SK-N-SH (cell line): ENCODE data around the gene CLK4. TPM values are rescaled to one million over a fixed set of nuclear protein-coding genes. Genes with fewer than 3 reads are reported as not detected.

Experiments
- CTCF ChIA-PET: fragments of 300-600, 350-600 bp; formaldehyde crosslinking; extraction: SDS; loops from one replicate; lab custom pipeline; 2021; lab: Yijun Ruan, JAX
- POLR2A ChIA-PET: fragments of 350-600 bp; sonication (Branson Sonifier 250); formaldehyde crosslinking; extraction: SDS; loops from one replicate; lab custom pipeline; 2020; ENCODE audit warnings: antibody characterized with exemption, inconsistent platforms; lab: Yijun Ruan, JAX
- DNase-seq: peaks from one replicate; pipeline ENCODE4 v3.0.0; 2012
- H2AFZ ChIP-seq: fragments of 200-600 bp; sonication (generic); 2 replicates; pipeline ENCODE4 v1.8.1; 2016; ENCODE audit warnings: antibody characterized with exemption, mild to moderate bottlenecking, low read depth
- H3F3A ChIP-seq: fragments of 200-600 bp; sonication (generic); replicated peaks from 2 replicates; pipeline ENCODE3; 2016; ENCODE audit warnings: antibody characterized with exemption, mild to moderate bottlenecking; ENCODE audit not compliant: insufficient read depth
- H3K27ac ChIP-seq, 2 experiments: fragments of 200-500 bp in 1 of 2; fragments of 200-600 bp in 1 of 2; sonication (Bioruptor generic) in 1 of 2; sonication (generic), shearing (Covaris generic) in 1 of 2; 2 replicates each; pipeline versions ENCODE4 v1.5.1 to v1.6.1; 2014 to 2016; ENCODE audit warnings: low read depth in 2 of 2, inconsistent platforms in 1 of 2, low read length in 1 of 2, mild to moderate bottlenecking in 1 of 2, mixed read lengths in 1 of 2
- H3K27me3 ChIP-seq: fragments of 200-600 bp; sonication (generic), shearing (Covaris generic); 2 replicates; pipeline ENCODE4 v1.6.1; 2016; ENCODE audit warnings: mixed run types; ENCODE audit not compliant: insufficient read depth
- H3K36me3 ChIP-seq, 2 experiments: fragments of 200-500 bp in 1 of 2; fragments of 200-600 bp in 1 of 2; sonication (Bioruptor generic) in 1 of 2; sonication (generic) in 1 of 2; replicated peaks in 1 of 2; 2 replicates each; pipeline versions ENCODE3 to v1.5.1; 2014 to 2016; ENCODE audit warnings: low read length in 1 of 2, mild to moderate bottlenecking in 1 of 2; ENCODE audit not compliant: insufficient read depth in 2 of 2, control insufficient read depth in 1 of 2
- H3K4me1 ChIP-seq, 2 experiments: fragments of 200-500 bp in 1 of 2; fragments of 200-600 bp in 1 of 2; sonication (Bioruptor generic) in 1 of 2; sonication (generic), shearing (Covaris generic) in 1 of 2; 2 replicates each; pipeline versions ENCODE4 v1.5.1 to v1.6.1; 2014 to 2016; ENCODE audit warnings: low read depth in 1 of 2, low read length in 1 of 2, mixed run types in 1 of 2; ENCODE audit not compliant: insufficient read depth in 2 of 2, control insufficient read depth in 1 of 2
- H3K4me2 ChIP-seq: fragments of 200-600 bp; sonication (generic), shearing (Covaris generic); 2 replicates; pipeline ENCODE4 v1.6.1; 2017; ENCODE audit warnings: mixed run types
- H3K4me3 ChIP-seq, 2 experiments: fragments of 200-500 bp in 1 of 2; fragments of 200-600 bp in 1 of 2; sonication (Bioruptor generic) in 1 of 2; sonication (generic), shearing (Covaris generic) in 1 of 2; 2 replicates each; pipeline versions ENCODE4 v1.5.1 to v1.8.1; 2014 to 2016; ENCODE audit warnings: low read depth in 2 of 2, inconsistent platforms in 1 of 2, low read length in 1 of 2, mild to moderate bottlenecking in 1 of 2, mixed read lengths in 1 of 2, moderate library complexity in 1 of 2
- H3K79me2 ChIP-seq: fragments of 200-600 bp; sonication (generic); 2 replicates; pipeline ENCODE4 v1.8.1; 2017; ENCODE audit warnings: mild to moderate bottlenecking; ENCODE audit not compliant: insufficient read depth
- H3K9ac ChIP-seq: fragments of 200-600 bp; sonication (generic); 2 replicates; pipeline ENCODE4 v1.6.1; 2017; ENCODE audit warnings: mixed run types
- H3K9me2 ChIP-seq: fragments of 200-600 bp; sonication (generic); 2 replicates; pipeline ENCODE4 v1.6.1; 2017; ENCODE audit warnings: mixed run types
- H3K9me3 ChIP-seq: fragments of 200-600 bp; sonication (generic); 2 replicates; pipeline ENCODE4 v1.6.1; 2017; ENCODE audit warnings: mixed run types, mild to moderate bottlenecking, moderate library complexity
- H4K20me1 ChIP-seq: fragments of 200-600 bp; sonication (generic); 2 replicates; pipeline ENCODE4 v1.6.1; 2017; ENCODE audit warnings: mild to moderate bottlenecking, mixed run types; ENCODE audit not compliant: insufficient read depth
- ELF1 ChIP-seq: IDR thresholded peaks from 2 replicates; pipeline ENCODE4 v1.4.0; 2012
- FOXM1 ChIP-seq: IDR thresholded peaks from 2 replicates; pipeline ENCODE4 v1.4.0; 2012; ENCODE audit warnings: low read depth, mild to moderate bottlenecking
- POLR2AphosphoS5 ChIP-seq: IDR thresholded peaks from 2 replicates; pipeline ENCODE4 v1.6.1; 2012; ENCODE audit warnings: low read depth, low read length
- TEAD4 ChIP-seq: IDR thresholded peaks from 2 replicates; pipeline ENCODE4 v1.4.0; 2012; ENCODE audit warnings: mild to moderate bottlenecking, borderline replicate concordance; ENCODE audit not compliant: insufficient read depth
- WGBS: methylation state at CpG from one replicate; pipeline ENCODE4 v1.1.6; 2017; ENCODE audit warnings: low lambda C conversion rate; 5-methylcytosine and 5-hydroxymethylcytosine counted together
- polyA plus RNA-seq, 3 experiments: library from polyadenylated mRNA; depleted of rRNA; stranded (reverse); fragments of >200 nt; gene quantifications; 2 replicates each; pipeline ENCODE4 v1.2.3, GENCODE V29; 2012
- TF ChIP-seq, protein P1 (sequence below): fragments of 150-350 bp; IDR thresholded peaks from 2 replicates; pipeline ENCODE4 v1.6.1; 2017; ENCODE audit warnings: antibody characterized with exemption, low read length, low read depth, borderline replicate concordance
- TF ChIP-seq, protein P2 (sequence below): fragments of 150-350 bp; IDR thresholded peaks from 2 replicates; pipeline ENCODE4 v1.6.1; 2016; ENCODE audit warnings: mild to moderate bottlenecking, low read depth, low read length

The CLK4 gene
- polyA plus RNA-seq, 1 of the 3 experiments (the other 2 are of a cell fraction): 7.5 TPM

DNA sequence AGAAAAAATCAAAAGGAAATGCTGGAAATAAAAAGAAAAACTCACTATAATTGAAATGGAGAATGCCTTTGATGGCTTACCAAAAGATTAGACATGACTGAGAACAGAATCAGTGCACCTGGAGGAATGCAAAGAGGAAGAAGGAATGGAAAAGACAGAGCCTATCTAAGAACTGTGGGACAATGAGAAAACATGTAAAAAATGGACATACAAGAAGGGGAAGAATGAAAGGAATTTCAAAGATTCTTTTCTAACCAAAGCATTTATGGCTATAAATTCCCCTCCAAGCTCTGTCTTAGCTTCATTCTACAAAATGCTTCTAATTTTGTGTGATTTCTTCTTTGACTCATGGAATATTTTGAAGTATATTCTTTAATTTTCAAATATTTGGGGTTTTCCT is 47.5 kb upstream of the CLK4 start:
- no peaks in the 10 kb centered on the region for H3K9me3 ChIP-seq
- H3K4me3 ChIP-seq: no peak overlapping the region
- no peaks in the 10 kb centered on the region for H3K36me3 ChIP-seq
- no peak overlapping the region for H3K4me2 ChIP-seq
- H3K9ac ChIP-seq: no peak overlapping the region
- DNase-seq: no peak
- POLR2A ChIA-PET: no interaction called here
- no peak for TF ChIP-seq ELF1
- no peak for TF ChIP-seq POLR2AphosphoS5
- no peak for TF ChIP-seq TEAD4
- TF ChIP-seq, protein P1, sequence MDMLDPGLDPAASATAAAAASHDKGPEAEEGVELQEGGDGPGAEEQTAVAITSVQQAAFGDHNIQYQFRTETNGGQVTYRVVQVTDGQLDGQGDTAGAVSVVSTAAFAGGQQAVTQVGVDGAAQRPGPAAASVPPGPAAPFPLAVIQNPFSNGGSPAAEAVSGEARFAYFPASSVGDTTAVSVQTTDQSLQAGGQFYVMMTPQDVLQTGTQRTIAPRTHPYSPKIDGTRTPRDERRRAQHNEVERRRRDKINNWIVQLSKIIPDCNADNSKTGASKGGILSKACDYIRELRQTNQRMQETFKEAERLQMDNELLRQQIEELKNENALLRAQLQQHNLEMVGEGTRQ: no peak
- TF ChIP-seq, all 33 proteins: peak for 0
- CTCF ChIA-PET: no interaction called here
- Histone ChIP-seq H4K20me1 (no peaks in the 10 kb centered on the region), H3K9me2 (no peaks in the 10 kb centered on the region), H2AFZ (no peak overlapping the region), H3K27me3 (no peaks in the 10 kb centered on the region), H3K79me2 (no peaks in the 10 kb centered on the region), H3K4me1 (peaks cover 0 to 12% of the 10 kb centered on the region in 2 experiments; a peak in 1 of 4 replicates), H3F3A (no peaks in the 10 kb centered on the region), H3K27ac (no peak overlapping the region)

DNA sequence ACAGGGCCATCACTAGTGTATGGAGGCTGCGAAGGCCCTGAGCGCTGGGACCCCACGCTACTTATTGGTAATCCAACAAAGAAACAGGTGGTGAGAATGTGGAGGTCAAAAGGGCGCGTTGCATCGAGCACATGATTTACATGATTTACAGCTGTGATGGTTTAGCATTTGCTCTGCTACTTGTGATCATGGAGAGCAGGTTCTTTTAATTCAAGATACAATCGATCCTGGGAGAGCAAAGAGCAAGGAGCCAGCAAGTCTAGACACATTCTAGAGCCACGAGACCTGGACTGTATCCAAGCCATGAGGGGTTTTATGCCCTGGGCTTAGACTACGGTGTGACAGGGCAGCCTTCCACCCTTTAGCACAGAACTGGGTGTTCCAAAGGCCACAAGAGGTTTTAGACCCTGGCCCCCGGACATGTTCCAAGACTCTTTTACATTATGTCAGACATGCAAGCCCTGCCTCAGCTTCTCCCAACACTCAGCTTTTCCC is 47.0 kb upstream of the CLK4 start:
- Histone ChIP-seq H3K9me2 (no peaks in the 10 kb centered on the region), H3K4me2 (no peak overlapping the region), H3K4me3 (no peak overlapping the region), H3K4me1 (peaks cover 0 to 12% of the 10 kb centered on the region in 2 experiments; a peak in 1 of 4 replicates), H3K9me3 (no peaks in the 10 kb centered on the region), H3K36me3 (no peaks in the 10 kb centered on the region)
- no peak for DNase-seq
- TF ChIP-seq, protein P2, sequence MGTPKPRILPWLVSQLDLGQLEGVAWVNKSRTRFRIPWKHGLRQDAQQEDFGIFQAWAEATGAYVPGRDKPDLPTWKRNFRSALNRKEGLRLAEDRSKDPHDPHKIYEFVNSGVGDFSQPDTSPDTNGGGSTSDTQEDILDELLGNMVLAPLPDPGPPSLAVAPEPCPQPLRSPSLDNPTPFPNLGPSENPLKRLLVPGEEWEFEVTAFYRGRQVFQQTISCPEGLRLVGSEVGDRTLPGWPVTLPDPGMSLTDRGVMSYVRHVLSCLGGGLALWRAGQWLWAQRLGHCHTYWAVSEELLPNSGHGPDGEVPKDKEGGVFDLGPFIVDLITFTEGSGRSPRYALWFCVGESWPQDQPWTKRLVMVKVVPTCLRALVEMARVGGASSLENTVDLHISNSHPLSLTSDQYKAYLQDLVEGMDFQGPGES: no peak
- TF ChIP-seq ELF1: no peak
- TF ChIP-seq, all 33 proteins: peak for 0
- Histone ChIP-seq H3F3A (no peaks in the 10 kb centered on the region), H3K9ac (no peak overlapping the region), H2AFZ (no peak overlapping the region), H3K27ac (no peak overlapping the region), H3K27me3 (no peaks in the 10 kb centered on the region), H4K20me1 (no peaks in the 10 kb centered on the region), H3K79me2 (no peaks in the 10 kb centered on the region)
- ChIA-PET CTCF (no interaction called here), POLR2A (no interaction called here)
- WGBS: 41% methylated on average over 10 of the region's 10 CpGs

DNA sequence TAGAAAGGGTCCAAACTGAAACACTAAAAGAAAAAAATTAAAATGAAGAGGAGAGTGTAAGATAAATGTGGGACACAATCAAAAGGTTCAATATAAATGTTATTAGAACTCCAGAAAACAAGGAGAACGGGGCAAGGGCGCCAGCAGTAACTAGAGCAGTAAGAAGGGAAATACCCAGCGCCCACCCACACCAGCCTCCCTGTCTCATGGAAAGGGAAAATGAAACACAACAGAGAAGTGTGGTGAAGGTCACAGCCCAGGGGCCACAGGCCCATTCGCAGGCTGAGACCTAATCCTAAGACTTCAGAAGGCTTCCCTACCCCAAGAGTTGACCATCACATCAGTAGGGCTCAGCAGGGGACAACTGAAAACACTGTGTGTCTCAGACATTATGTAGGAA is 45.8 kb upstream of the CLK4 start:
- no peak for TF ChIP-seq FOXM1
- no peak for DNase-seq
- no peak overlapping the region for H3K27ac ChIP-seq
- no peaks in the 10 kb centered on the region for H3F3A ChIP-seq
- no peak overlapping the region for H3K4me3 ChIP-seq
- H3K79me2 ChIP-seq: no peaks in the 10 kb centered on the region
- no peak overlapping the region for H3K4me2 ChIP-seq
- no peaks in the 10 kb centered on the region for H3K9me2 ChIP-seq
- 5% methylated on average over 4 of the region's 4 CpGs for WGBS
- no peak overlapping the region for H2AFZ ChIP-seq
- POLR2A ChIA-PET: no interaction called here
- H3K9me3 ChIP-seq: no peaks in the 10 kb centered on the region
- no peaks in the 10 kb centered on the region for H3K27me3 ChIP-seq
- H3K36me3 ChIP-seq: no peaks in the 10 kb centered on the region
- CTCF ChIA-PET: no interaction called here
- H3K9ac ChIP-seq: no peak overlapping the region
- H4K20me1 ChIP-seq: no peaks in the 10 kb centered on the region
- peaks cover 0 to 12% of the 10 kb centered on the region in 2 experiments; a peak in 1 of 4 replicates for H3K4me1 ChIP-seq
